ENCODE data around the gene EPB41L5. TPM values are rescaled to one million over a fixed set of nuclear protein-coding genes. Genes with fewer than 3 reads are reported as not detected.
"Not testable (repeated sequence)": the region's sequence is repeated elsewhere in the genome, so short reads cannot be mapped to it uniquely, and the experiment has no call there.

The EPB41L5 gene
- 22.7 TPM for total RNA-seq
- polyA plus RNA-seq (ENCODE audit: insufficient read depth in 1 of 8, insufficient read length in 8 of 8, low replicate concordance in 1 of 8): 10 to 100 TPM; 10.3 to 18.2 (median 12.7) TPM
- long read RNA-seq, donor 1: 0 reads
- long read RNA-seq, donor 2: 0 reads
- long read RNA-seq, donor 3: 0 reads
- long read RNA-seq, donor 4: 0 reads
- long read RNA-seq, donor 5, full-length matches to known transcripts: 1 of 1 reads
- long read RNA-seq, donor 5, partial matches to known transcripts: 0 of 1 reads
- long read RNA-seq, donor 5, other reads (novel, unspliced or antisense): 0 of 1 reads
- long read RNA-seq, donor 6, full-length matches to known transcripts: 1 of 1 reads
- long read RNA-seq, donor 6, partial matches to known transcripts: 0 of 1 reads
- long read RNA-seq, donor 6, other reads (novel, unspliced or antisense): 0 of 1 reads
- long read RNA-seq, donor 7: 0 reads
- long read RNA-seq, donor 8, full-length matches to known transcripts: 1 of 1 reads
- long read RNA-seq, donor 8, partial matches to known transcripts: 0 of 1 reads
- long read RNA-seq, donor 8, other reads (novel, unspliced or antisense): 0 of 1 reads
- long read RNA-seq, donor 9: 0 reads
- long read RNA-seq, donor 10, full-length matches to known transcripts: 2 of 2 reads
- long read RNA-seq, donor 10, partial matches to known transcripts: 0 of 2 reads
- long read RNA-seq, donor 10, other reads (novel, unspliced or antisense): 0 of 2 reads
- long read RNA-seq, donor 11, full-length matches to known transcripts: 1 of 1 reads
- long read RNA-seq, donor 11, partial matches to known transcripts: 0 of 1 reads
- long read RNA-seq, donor 11, other reads (novel, unspliced or antisense): 0 of 1 reads

DNA sequence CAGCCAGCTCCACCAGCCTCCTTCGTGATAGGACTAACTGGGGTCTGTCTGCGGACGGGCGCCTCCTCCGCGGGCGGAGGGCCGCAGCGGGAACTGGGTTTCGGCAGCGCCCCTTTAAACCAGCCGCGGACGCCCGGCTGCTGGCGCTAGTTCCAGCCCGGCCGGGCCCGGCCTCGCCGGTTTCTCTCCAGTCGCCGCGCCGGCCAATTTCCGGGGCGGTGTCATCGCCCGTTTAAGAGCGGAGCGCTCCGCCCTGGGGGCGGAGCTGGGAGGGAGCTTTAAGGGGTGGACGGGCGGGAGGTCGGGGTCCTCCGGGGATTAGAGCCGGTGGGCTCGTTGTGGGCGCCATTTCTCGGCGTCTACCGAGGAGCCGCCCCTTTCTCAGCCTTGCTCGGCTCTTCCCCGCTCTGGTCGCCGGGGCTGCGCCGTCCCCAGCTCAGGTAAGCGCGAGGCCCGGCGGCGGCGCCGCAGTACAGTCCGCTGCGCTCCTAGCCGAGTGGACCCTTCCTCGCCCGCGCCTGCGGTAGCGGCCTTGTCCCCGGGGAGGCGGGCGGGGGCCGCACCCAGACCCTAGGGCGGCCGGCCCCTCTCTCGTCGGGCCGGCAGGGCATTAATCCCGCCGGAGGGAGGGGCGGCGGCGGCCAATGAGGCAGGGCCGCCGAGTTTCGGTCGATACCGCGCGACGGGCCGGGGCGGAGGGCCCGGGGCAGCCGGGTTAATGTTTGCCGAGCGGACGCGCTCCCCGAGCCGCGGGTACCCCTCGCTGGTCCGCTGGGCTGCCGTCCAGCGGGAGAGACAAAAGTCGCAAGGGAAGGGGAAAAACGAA is at the start of gene EPB41L5:
EPB41L5 (plus strand) TSS at position 307 of the 826 bp plus-strand sequence. CDS start 6,008 bp downstream, outside the sequence.
- H3K36me3 ChIP-seq (ENCODE audit: control insufficient read depth, insufficient read depth, low read length): no peaks in the 10 kb centered on the region
- under 1% methylated on average over 104 of the region's 104 CpGs for WGBS (ENCODE audit: insufficient coverage)
- peaks cover 3% of the 10 kb centered on the region for H3K4me1 ChIP-seq (ENCODE audit: control insufficient read depth, insufficient read depth, low read length)
- peak; percentile 98 for DNase-seq
- peak within 1 kb of the TSS; percentile 91 for H3K27ac ChIP-seq (ENCODE audit: low read length)
- H3K27me3 ChIP-seq (ENCODE audit: control insufficient read depth, insufficient read depth, low read length): peaks cover 2% of the 10 kb centered on the region
- peak within 1 kb of the TSS; percentile 85 for H3K4me3 ChIP-seq (ENCODE audit: low read length)
- H3K9me3 ChIP-seq (replicated peaks; ENCODE audit: control insufficient read depth, low read depth, low read length): no peaks in the 10 kb centered on the region

DNA sequence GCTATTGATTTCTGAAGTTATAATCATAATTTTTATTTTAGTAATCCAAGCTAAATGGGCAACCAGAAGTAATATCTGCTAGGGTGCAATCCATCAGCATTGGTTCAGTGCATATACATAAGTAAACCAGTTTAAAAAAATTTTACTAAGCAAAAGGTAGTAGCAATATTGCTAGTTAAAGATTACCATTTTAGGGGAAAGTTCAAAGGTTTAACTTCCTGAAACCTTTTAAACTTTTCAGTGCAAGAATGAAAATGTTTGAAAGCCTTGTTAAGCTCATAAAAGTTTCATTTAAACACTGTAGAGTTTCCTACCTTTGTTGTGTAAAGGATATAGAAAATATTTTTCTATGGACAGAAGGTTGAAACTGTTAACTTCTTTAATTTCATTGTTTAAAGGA is 31.0 kb upstream of the EPB41L5 start:
- no peaks in the 10 kb centered on the region for H3K4me1 ChIP-seq (ENCODE audit: control insufficient read depth, insufficient read depth, low read length)
- no peaks in the 10 kb centered on the region for H3K9me3 ChIP-seq (replicated peaks; ENCODE audit: control insufficient read depth, low read depth, low read length)
- no peak for DNase-seq
- no peaks in the 10 kb centered on the region for H3K27me3 ChIP-seq (ENCODE audit: control insufficient read depth, insufficient read depth, low read length)
- no peaks in the 10 kb centered on the region for H3K36me3 ChIP-seq (ENCODE audit: control insufficient read depth, insufficient read depth, low read length)
- H3K4me3 ChIP-seq (ENCODE audit: low read length): no peak overlapping the region
- no peak overlapping the region for H3K27ac ChIP-seq (ENCODE audit: low read length)

DNA sequence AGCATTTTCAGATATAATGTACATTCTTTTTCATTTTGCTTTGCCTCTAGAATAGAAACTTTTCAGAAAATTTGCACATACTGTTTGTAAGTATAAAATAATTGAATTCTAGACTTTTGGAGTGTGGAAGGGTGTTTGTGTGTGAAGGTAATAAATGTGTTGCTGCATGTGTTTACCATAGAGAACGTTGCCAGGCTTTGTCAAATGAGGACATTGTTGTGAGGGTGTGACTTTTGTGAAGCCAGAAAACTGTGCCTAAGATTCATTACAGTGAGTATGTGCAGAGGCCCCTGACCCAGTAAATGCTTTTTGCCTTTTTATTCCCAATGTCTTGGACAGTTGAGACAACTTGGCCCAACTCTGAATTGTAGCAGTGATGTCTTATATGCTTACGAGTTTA is 30.4 kb upstream of the EPB41L5 start:
- Histone ChIP-seq H3K4me3 (ENCODE audit: low read length) (no peak overlapping the region), H3K36me3 (ENCODE audit: control insufficient read depth, insufficient read depth, low read length) (no peaks in the 10 kb centered on the region), H3K9me3 (replicated peaks; ENCODE audit: control insufficient read depth, low read depth, low read length) (no peaks in the 10 kb centered on the region), H3K27me3 (ENCODE audit: control insufficient read depth, insufficient read depth, low read length) (no peaks in the 10 kb centered on the region), H3K4me1 (ENCODE audit: control insufficient read depth, insufficient read depth, low read length) (no peaks in the 10 kb centered on the region), H3K27ac (ENCODE audit: low read length) (no peak overlapping the region)
- no peak for DNase-seq
- 24% methylated on average over 1 of the region's 2 CpGs for WGBS (ENCODE audit: insufficient coverage)

DNA sequence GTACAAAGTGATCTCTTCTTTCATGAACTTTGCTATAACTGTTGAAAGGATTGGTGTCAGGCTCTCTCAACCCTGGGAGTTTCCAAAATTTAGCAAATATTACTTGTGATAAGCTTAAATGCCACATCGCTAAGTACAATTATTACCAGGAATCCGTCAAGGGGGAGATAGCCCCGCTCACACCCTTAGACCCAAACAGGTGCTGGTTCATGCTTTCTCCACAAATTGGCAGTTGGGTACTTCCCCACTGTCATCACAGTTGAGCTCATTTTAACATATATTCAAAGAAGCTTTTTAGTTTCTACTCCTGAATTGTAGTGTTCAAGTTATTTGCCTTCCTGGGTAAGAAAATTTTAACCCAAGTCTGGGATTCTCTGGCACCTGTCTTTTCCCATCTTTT is 29.8 kb upstream of the EPB41L5 start:
- no peak for DNase-seq
- H3K4me3 ChIP-seq (ENCODE audit: low read length): no peak overlapping the region
- no CpG with 5 or more reads among the region's 3 CpGs for WGBS (ENCODE audit: insufficient coverage)

DNA sequence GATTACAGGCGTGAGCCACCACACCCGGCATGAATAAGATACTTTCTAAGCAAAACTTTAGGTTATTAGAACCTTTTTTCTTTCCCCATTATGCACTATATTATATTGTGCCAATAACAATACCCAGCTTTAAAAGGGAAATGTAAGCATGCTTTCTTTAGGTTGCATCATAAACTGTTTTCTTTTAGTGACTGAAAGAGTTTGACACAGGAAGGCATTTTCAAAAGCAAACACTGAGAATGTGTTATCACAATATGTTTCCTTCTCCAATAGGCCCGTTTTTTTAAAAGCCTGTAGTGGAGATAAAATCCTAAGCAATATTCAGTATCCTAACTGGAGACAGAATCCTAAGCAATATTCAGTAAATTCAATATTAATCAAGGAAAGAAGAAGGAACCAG is 16.7 kb upstream of the EPB41L5 start:
- Histone ChIP-seq H3K4me3 (ENCODE audit: low read length) (no peak overlapping the region), H3K27me3 (ENCODE audit: control insufficient read depth, insufficient read depth, low read length) (no peaks in the 10 kb centered on the region), H3K9me3 (replicated peaks; ENCODE audit: control insufficient read depth, low read depth, low read length) (no peaks in the 10 kb centered on the region), H3K36me3 (ENCODE audit: control insufficient read depth, insufficient read depth, low read length) (no peaks in the 10 kb centered on the region), H3K27ac (ENCODE audit: low read length) (no peak overlapping the region), H3K4me1 (ENCODE audit: control insufficient read depth, insufficient read depth, low read length) (no peaks in the 10 kb centered on the region)
- no peak for DNase-seq
- WGBS (ENCODE audit: insufficient coverage): no CpG with 5 or more reads among the region's 3 CpGs

More for the DNA sequence above, 29.8 kb upstream of the EPB41L5 start:
- no peaks in the 10 kb centered on the region for H3K36me3 ChIP-seq (ENCODE audit: control insufficient read depth, insufficient read depth, low read length)
- H3K4me1 ChIP-seq (ENCODE audit: control insufficient read depth, insufficient read depth, low read length): no peaks in the 10 kb centered on the region
- no peaks in the 10 kb centered on the region for H3K9me3 ChIP-seq (replicated peaks; ENCODE audit: control insufficient read depth, low read depth, low read length)
- H3K27ac ChIP-seq (ENCODE audit: low read length): no peak overlapping the region
- H3K27me3 ChIP-seq (ENCODE audit: control insufficient read depth, insufficient read depth, low read length): no peaks in the 10 kb centered on the region

DNA sequence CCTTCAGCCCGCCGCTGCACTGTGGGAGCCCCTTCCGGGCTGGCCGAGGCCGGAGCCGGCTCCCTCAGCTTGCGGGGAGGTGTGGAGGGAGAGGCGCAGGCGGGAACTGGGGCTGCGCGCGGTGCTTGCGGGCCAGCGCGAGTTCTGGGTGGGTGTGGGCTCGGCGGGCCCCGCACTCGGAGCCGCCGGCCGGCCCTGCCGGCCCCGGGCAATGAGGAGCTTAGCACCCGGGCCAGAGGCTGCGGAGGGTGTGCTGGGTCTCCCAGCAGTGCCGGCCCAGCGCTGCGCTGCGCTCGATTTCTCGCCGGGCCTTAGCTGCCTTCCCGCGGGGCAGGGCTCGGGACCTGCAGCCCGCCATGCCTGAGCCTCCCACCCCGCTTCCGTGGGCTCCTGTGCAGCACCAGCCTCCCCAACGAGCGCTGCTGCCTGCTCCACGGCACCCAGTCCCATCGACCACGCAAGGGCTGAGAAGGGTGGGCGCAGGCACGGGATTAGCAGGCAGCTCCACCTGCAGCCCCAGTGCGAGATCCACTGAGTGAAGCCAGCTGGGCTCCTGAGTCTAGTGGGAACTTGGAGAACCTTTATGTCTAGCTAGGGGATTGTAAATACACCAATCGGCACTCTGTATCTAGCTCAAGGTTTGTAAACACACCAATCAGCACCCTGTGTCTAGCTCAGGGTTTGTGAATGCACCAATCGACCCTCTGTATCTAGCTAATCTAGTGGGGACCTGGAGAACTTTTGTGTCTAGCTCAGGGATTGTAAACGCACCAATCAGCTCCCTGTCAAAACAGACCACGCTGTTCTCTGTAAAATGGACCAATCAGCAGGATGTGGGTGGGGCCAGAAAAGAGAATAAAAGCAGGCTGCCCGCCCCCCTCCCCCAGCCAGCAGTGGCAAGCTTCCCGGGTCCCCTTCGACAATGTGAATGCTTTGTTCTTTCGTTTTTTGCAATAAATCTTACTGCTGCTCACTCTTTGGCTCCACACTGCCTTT is 15.7 kb upstream of the EPB41L5 start:
- 91% methylated on average over 44 of the region's 55 CpGs for WGBS (ENCODE audit: insufficient coverage)

DNA sequence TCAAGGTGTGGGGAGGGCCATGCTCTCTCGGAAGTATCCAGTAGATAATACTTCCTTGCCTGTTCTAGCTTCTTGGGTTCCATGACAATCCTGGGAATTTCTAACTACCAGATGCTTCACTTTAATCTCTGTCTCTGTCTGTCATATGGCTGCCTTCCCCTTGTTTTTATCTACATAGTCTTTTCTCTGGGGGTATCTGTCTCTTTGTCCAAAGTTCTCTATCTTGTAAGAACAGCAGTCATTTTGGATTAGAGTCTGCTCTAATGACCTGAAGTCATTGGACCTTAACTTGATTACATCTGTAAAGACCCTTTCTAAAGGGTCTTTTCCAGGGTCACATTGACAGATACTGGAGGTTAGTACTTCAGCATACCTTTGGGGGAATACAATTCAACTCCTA is 11.4 kb upstream of the EPB41L5 start:
- H3K27ac ChIP-seq (ENCODE audit: low read length): no peak overlapping the region
- no peaks in the 10 kb centered on the region for H3K4me1 ChIP-seq (ENCODE audit: control insufficient read depth, insufficient read depth, low read length)
- DNase-seq: no peak
- no peaks in the 10 kb centered on the region for H3K9me3 ChIP-seq (replicated peaks; ENCODE audit: control insufficient read depth, low read depth, low read length)
- H3K27me3 ChIP-seq (ENCODE audit: control insufficient read depth, insufficient read depth, low read length): no peaks in the 10 kb centered on the region
- no peaks in the 10 kb centered on the region for H3K36me3 ChIP-seq (ENCODE audit: control insufficient read depth, insufficient read depth, low read length)
- no CpG with 5 or more reads among the region's 1 CpG for WGBS (ENCODE audit: insufficient coverage)
- no peak overlapping the region for H3K4me3 ChIP-seq (ENCODE audit: low read length)

More for the DNA sequence above, 15.7 kb upstream of the EPB41L5 start:
- H3K9me3 ChIP-seq (replicated peaks; ENCODE audit: control insufficient read depth, low read depth, low read length); H3K27ac ChIP-seq (ENCODE audit: low read length); H3K4me3 ChIP-seq (ENCODE audit: low read length); H3K36me3 ChIP-seq (ENCODE audit: control insufficient read depth, insufficient read depth, low read length); H3K27me3 ChIP-seq (ENCODE audit: control insufficient read depth, insufficient read depth, low read length); H3K4me1 ChIP-seq (ENCODE audit: control insufficient read depth, insufficient read depth, low read length); DNase-seq: not testable (repeated sequence)

DNA sequence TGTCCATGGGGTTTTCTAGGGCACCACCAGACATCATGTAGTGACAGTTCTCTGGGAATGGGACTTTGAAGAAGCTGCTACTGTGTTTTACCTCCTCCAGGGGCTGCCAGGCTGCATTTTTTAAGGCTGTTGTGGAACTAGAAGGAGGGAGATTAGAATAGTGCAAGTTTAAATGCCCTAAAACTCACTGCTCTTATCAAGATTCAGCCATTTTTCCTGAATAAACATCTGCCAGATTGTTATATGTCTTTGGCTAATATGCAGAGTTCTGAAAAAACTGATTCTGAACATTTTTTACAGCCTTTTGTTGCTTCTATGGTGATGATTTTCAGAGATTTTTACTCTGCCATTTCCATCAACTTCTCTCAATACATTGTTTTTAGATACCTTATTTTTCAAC is 8.6 kb upstream of the EPB41L5 start:
- no peaks in the 10 kb centered on the region for H3K27me3 ChIP-seq (ENCODE audit: control insufficient read depth, insufficient read depth, low read length)
- no peak overlapping the region for H3K4me3 ChIP-seq (ENCODE audit: low read length)
- H3K4me1 ChIP-seq (ENCODE audit: control insufficient read depth, insufficient read depth, low read length): no peaks in the 10 kb centered on the region
- H3K9me3 ChIP-seq (replicated peaks; ENCODE audit: control insufficient read depth, low read depth, low read length): no peaks in the 10 kb centered on the region
- no peak overlapping the region for H3K27ac ChIP-seq (ENCODE audit: low read length)
- no peak for DNase-seq
- no peaks in the 10 kb centered on the region for H3K36me3 ChIP-seq (ENCODE audit: control insufficient read depth, insufficient read depth, low read length)

DNA sequence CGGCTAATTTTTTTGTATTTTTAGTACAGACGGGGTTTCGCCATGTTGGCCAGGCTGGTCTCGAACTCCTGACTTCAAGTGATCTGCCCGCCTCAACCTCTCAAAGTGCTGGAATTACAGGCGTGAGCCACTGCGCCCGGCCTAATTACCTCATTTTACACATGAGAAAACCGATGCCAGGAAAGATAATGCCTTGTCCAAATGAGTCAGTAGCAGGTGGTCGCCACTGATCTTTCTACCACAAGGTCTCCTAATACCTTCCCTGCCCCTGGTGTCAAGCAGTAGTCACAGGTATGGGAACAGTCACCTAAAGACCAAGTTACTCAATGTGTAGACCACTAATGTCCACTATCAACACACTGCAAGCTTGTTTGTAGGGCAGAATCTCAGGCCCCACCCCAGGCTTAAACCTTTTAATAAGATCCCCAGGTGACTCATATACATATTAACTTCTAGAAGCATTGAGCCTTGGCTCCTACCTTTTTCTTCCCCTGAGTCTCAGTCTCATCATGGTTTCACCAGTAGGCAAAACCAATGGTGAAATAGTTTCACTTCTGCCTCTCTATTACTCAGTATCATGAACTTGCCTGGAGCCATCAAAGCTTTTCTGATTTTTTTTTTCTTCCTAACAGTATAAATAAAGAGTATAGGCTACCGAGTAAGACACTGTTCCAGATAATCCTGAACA is 6.9 kb upstream of the EPB41L5 start:
- no peaks in the 10 kb centered on the region for H3K9me3 ChIP-seq (replicated peaks; ENCODE audit: control insufficient read depth, low read depth, low read length)
- WGBS (ENCODE audit: insufficient coverage): 94% methylated on average over 9 of the region's 11 CpGs
- H3K36me3 ChIP-seq (ENCODE audit: control insufficient read depth, insufficient read depth, low read length): no peaks in the 10 kb centered on the region
- no peak overlapping the region for H3K27ac ChIP-seq (ENCODE audit: low read length)
- no peak overlapping the region for H3K4me3 ChIP-seq (ENCODE audit: low read length)
- H3K4me1 ChIP-seq (ENCODE audit: control insufficient read depth, insufficient read depth, low read length): no peaks in the 10 kb centered on the region
- no peak for DNase-seq
- no peaks in the 10 kb centered on the region for H3K27me3 ChIP-seq (ENCODE audit: control insufficient read depth, insufficient read depth, low read length)
